Measurements from ENCODE around the gene PACRG. TPM values are rescaled to one million over a fixed set of nuclear protein-coding genes. Genes with fewer than 3 reads are reported as not detected.

Gene PACRG
- total RNA-seq, 1 experiment from 2014 or later = 0.26 TPM

DNA sequence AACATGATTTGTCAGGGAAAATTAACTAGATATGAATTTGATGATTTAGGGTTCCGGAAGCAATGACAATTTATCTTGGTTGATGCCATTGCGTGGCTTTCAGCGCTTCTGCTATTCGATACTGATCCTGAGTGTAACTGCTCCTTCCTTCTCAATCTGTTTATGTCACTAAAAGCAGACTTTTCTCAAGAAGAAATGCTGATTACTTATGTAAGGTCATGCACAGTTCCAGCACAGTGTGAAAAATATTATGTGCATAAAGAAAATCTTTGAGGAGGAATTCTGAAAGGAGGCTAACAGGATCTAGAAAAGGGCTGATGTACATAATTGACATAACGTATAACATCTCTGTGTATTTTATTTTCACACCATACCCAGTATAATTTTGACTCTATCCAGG lies 336.6 kb downstream of the PACRG start:
- no peaks in the 10 kb centered on the region for H3K27me3 Mint-ChIP-seq (ENCODE audit: low read depth)
- H3K4me1 Mint-ChIP-seq = peaks cover 6% of the 10 kb centered on the region in 2 experiments; a peak in 3 of 4 replicates
- TF ChIP-seq, protein P1, sequence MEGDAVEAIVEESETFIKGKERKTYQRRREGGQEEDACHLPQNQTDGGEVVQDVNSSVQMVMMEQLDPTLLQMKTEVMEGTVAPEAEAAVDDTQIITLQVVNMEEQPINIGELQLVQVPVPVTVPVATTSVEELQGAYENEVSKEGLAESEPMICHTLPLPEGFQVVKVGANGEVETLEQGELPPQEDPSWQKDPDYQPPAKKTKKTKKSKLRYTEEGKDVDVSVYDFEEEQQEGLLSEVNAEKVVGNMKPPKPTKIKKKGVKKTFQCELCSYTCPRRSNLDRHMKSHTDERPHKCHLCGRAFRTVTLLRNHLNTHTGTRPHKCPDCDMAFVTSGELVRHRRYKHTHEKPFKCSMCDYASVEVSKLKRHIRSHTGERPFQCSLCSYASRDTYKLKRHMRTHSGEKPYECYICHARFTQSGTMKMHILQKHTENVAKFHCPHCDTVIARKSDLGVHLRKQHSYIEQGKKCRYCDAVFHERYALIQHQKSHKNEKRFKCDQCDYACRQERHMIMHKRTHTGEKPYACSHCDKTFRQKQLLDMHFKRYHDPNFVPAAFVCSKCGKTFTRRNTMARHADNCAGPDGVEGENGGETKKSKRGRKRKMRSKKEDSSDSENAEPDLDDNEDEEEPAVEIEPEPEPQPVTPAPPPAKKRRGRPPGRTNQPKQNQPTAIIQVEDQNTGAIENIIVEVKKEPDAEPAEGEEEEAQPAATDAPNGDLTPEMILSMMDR (conservative IDR thresholded peaks at IDR 0.05) = no peak
- H3K23me2 ChIP-seq (ENCODE audit: insufficient read length, low read depth, low read length, poor library complexity, severe bottlenecking) = no peaks in the 10 kb centered on the region
- no peak overlapping the region for H2BK15ac ChIP-seq (ENCODE audit: low read depth, low read length)
- H3K9me3 ChIP-seq (ENCODE audit: control insufficient read depth, low read depth, low read length) = no peaks in the 10 kb centered on the region
- no CpG with 5 or more reads among the region's 5 CpGs for WGBS (ENCODE audit: extremely low coverage, insufficient read length, low lambda C conversion rate)
- no peaks in the 10 kb centered on the region for H3K4me1 ChIP-seq (ENCODE audit: insufficient read depth, low read length)
- H4K20me1 ChIP-seq (ENCODE audit: control insufficient read depth, insufficient read depth, insufficient read length) = no peaks in the 10 kb centered on the region
- H4K91ac ChIP-seq (ENCODE audit: insufficient read length, low read depth, low read length) = no peak overlapping the region
- H3T11ph ChIP-seq (ENCODE audit: low read length) = no peak overlapping the region
- no peaks in the 10 kb centered on the region for H3K79me1 ChIP-seq (ENCODE audit: insufficient read depth, low read depth, low read length, poor library complexity, severe bottlenecking)
- no peak overlapping the region for H2AK5ac ChIP-seq (ENCODE audit: insufficient read length, low read length)
- H2BK5ac ChIP-seq (ENCODE audit: insufficient read length, low read length) = no peak overlapping the region
- no peak for DNase-seq
- H2BK12ac ChIP-seq (ENCODE audit: insufficient read length, low read depth, low read length) = no peak overlapping the region
- no peak overlapping the region for H3K14ac ChIP-seq (ENCODE audit: insufficient read depth, low read length)
- no peak overlapping the region for H3K4me3 Mint-ChIP-seq
- H3K27ac Mint-ChIP-seq = no peak overlapping the region
- no peak overlapping the region for H3K4me2 ChIP-seq (ENCODE audit: insufficient read depth, insufficient read length, low read length)
- no peak overlapping the region for H4K8ac ChIP-seq (replicated peaks; ENCODE audit: insufficient read length, low read depth, low read length)
- no peak overlapping the region for H4K5ac ChIP-seq (ENCODE audit: insufficient read length, low read depth, low read length)
- no peaks in the 10 kb centered on the region for H3K36me3 Mint-ChIP-seq (ENCODE audit: insufficient read depth in 1 of 3, low read depth in 3 of 3)
- no peak overlapping the region for H2BK20ac ChIP-seq (ENCODE audit: low read depth, low read length, poor library complexity, severe bottlenecking)
- H2BK120ac ChIP-seq (ENCODE audit: low read depth, low read length, poor library complexity, severe bottlenecking) = no peak overlapping the region
- H3K18ac ChIP-seq (ENCODE audit: insufficient read length, low read depth, low read length) = no peak overlapping the region
- no peak overlapping the region for H3K4ac ChIP-seq (ENCODE audit: low read depth, low read length)
- H3K79me2 ChIP-seq (ENCODE audit: insufficient read depth, low read length) = no peaks in the 10 kb centered on the region
- no peak overlapping the region for H2AFZ ChIP-seq (ENCODE audit: low read length)
- H3K56ac ChIP-seq (ENCODE audit: insufficient read length, low read depth, low read length) = no peak overlapping the region
- H3K9ac ChIP-seq (ENCODE audit: extremely low read depth, insufficient read length, low read length) = no peak overlapping the region
- H3K27me3 ChIP-seq (ENCODE audit: insufficient read depth, low read length) = no peaks in the 10 kb centered on the region
- no peak overlapping the region for H3K27ac ChIP-seq (ENCODE audit: insufficient read length, low read depth, low read length)
- no peak overlapping the region for H3K23ac ChIP-seq (ENCODE audit: insufficient read length, low read depth, low read length)
- H3K9me3 Mint-ChIP-seq = no peaks in the 10 kb centered on the region
